Measurements from ENCODE around the gene SGPL1. TPM values are rescaled to one million over a fixed set of nuclear protein-coding genes. Genes with fewer than 3 reads are reported as not detected.

SGPL1 gene
- total and polyA plus RNA-seq, 2 of the 8 experiments (the other 6 are each of a cell fraction or from before 2014, with no cell fraction given) = 20.5 to 51.6 TPM

GRCh38 chr10:70776455-70777005 is 39.2 kb upstream of the SGPL1 start:
- H3K4me2 ChIP-seq (ENCODE audit: insufficient read depth in 1 of 2, low read depth in 2 of 2, low read length in 2 of 2) = no peak overlapping the region
- CTCF ChIA-PET (ENCODE audit: partially characterized antibody) = interaction anchor here (4.4 kb wide), 1 partner anchor 18 kb away, joined by 15 read pairs; no protein-coding TSS in a partner anchor
- no peak overlapping the region for H2AFZ ChIP-seq (ENCODE audit: low read length)
- no peak overlapping the region for H4K91ac ChIP-seq (replicated peaks; ENCODE audit: insufficient read length, low read length)
- TF ChIP-seq SP2 (IDR thresholded peaks at IDR 0.05; ENCODE audit: low read length) (no peak), CBX8 (IDR thresholded peaks at IDR 0.05; ENCODE audit: borderline replicate concordance, low read depth, low read length) (no peak), GABPA (IDR thresholded peaks at IDR 0.05; ENCODE audit: borderline replicate concordance, insufficient read depth, low read length) (no peak), SRF (IDR thresholded peaks at IDR 0.05; ENCODE audit: low read depth, low read length) (no peak), FOSL1 (IDR thresholded peaks at IDR 0.05; ENCODE audit: insufficient read depth, low read depth, low read length) (no peak), MAX (IDR thresholded peaks at IDR 0.05) (no peak), ATF2 (IDR thresholded peaks at IDR 0.05; ENCODE audit: low read length) (no peak), SIRT6 (IDR thresholded peaks at IDR 0.05; ENCODE audit: low read length) (no peak), PHF8 (conservative IDR thresholded peaks at IDR 0.05; ENCODE audit: low read depth, low read length) (no peak)
- no peak overlapping the region for H3K4me3 ChIP-seq (ENCODE audit: extremely low read depth in 1 of 4, insufficient read depth in 2 of 4, low read depth in 3 of 4, low read length in 4 of 4)
- no peak for FAIRE-seq
- peaks cover 0 to 3% (median 0%) of the 10 kb centered on the region in 4 experiments; a peak in 2 of 7 replicates for H3K4me1 ChIP-seq (replicated peaks in 1 of 4; ENCODE audit: control insufficient read depth in 3 of 4, insufficient read depth in 4 of 4, low read length in 3 of 4)
- WGBS, 2 experiments (ENCODE audit: extremely low coverage in 1 of 2, insufficient coverage in 1 of 2, insufficient read length in 1 of 2, insufficient replicate concordance in 2 of 2, low coverage in 1 of 2, low lambda C conversion rate in 2 of 2, missing lambda C conversion rate in 1 of 2) = 83% methylated on average over 11 of the region's 11 CpGs; no CpG with 5 or more reads in 1 of the 2 experiments
- 0 out of 2 replicates have a peak overlapping the region, but pooled peaks have one; percentile 80 for H2BK20ac ChIP-seq (ENCODE audit: low read length)
- no peak overlapping the region for H2BK15ac ChIP-seq (ENCODE audit: low read length)
- H3K56ac ChIP-seq (replicated peaks; ENCODE audit: insufficient read length, low read depth, low read length) = no peak overlapping the region
- H3K79me2 ChIP-seq (ENCODE audit: control insufficient read depth in 1 of 2, insufficient read depth in 2 of 2, low read length in 2 of 2) = no peaks in the 10 kb centered on the region
- no peak overlapping the region for H3K14ac ChIP-seq (ENCODE audit: insufficient read length)
- H3K4ac ChIP-seq (replicated peaks; ENCODE audit: insufficient read length, low read depth, low read length) = no peak overlapping the region
- H3K23ac ChIP-seq (ENCODE audit: insufficient read length) = no peak overlapping the region
- H4K5ac ChIP-seq (ENCODE audit: insufficient read length, low read depth, low read length) = no peak overlapping the region
- DNase-seq (ENCODE audit: low read depth in 1 of 2, low spot score in 2 of 2) = peak in 1 of 2 experiments; percentile 33
- H2BK12ac ChIP-seq (ENCODE audit: low read depth, low read length) = no peak overlapping the region
- H3K9me3 ChIP-seq (ENCODE audit: insufficient read depth in 2 of 2, low read depth in 1 of 2, low read length in 1 of 2) = no peaks in the 10 kb centered on the region
- H3K79me1 ChIP-seq (ENCODE audit: low read depth, low read length) = no peaks in the 10 kb centered on the region
- no peak overlapping the region for H2BK5ac ChIP-seq (ENCODE audit: low read depth, low read length)
- H2BK120ac ChIP-seq (replicated peaks; ENCODE audit: low read depth, low read length) = no peak overlapping the region
- H3K27me3 ChIP-seq (replicated peaks in 1 of 4; ENCODE audit: control insufficient read depth in 3 of 4, extremely low read depth in 1 of 4, insufficient read depth in 3 of 4, low read length in 3 of 4) = no peaks in the 10 kb centered on the region
- no peaks in the 10 kb centered on the region for H4K20me1 ChIP-seq (replicated peaks in 1 of 2; ENCODE audit: control insufficient read depth in 1 of 2, insufficient read depth in 2 of 2, low read length in 2 of 2)
- no peak overlapping the region for H2AK5ac ChIP-seq (ENCODE audit: low read depth, low read length)
- H3K18ac ChIP-seq (ENCODE audit: extremely low read depth, low read length) = no peak overlapping the region
- no peaks in the 10 kb centered on the region for H3K36me3 ChIP-seq (ENCODE audit: control insufficient read depth in 2 of 4, insufficient read depth in 4 of 4, low read length in 3 of 4)
- H3K23me2 ChIP-seq (ENCODE audit: low read depth, low read length) = no peaks in the 10 kb centered on the region
- H3K9ac ChIP-seq (replicated peaks in 1 of 4; ENCODE audit: extremely low read depth in 1 of 4, low read depth in 3 of 4, low read length in 3 of 4) = no peak overlapping the region
- H4K8ac ChIP-seq (ENCODE audit: extremely low read depth, insufficient read depth, low read length) = no peak overlapping the region
- no peak overlapping the region for H3K27ac ChIP-seq (ENCODE audit: low read depth, low read length)
- POLR2A ChIA-PET (ENCODE audit: partially characterized antibody) = interaction anchor here (1.5 kb wide), 1 partner anchor 158 kb away, joined by 3 read pairs; no protein-coding TSS in a partner anchor
